Measurements from ENCODE around the gene TIAM1.

Gene TIAM1

DNA sequence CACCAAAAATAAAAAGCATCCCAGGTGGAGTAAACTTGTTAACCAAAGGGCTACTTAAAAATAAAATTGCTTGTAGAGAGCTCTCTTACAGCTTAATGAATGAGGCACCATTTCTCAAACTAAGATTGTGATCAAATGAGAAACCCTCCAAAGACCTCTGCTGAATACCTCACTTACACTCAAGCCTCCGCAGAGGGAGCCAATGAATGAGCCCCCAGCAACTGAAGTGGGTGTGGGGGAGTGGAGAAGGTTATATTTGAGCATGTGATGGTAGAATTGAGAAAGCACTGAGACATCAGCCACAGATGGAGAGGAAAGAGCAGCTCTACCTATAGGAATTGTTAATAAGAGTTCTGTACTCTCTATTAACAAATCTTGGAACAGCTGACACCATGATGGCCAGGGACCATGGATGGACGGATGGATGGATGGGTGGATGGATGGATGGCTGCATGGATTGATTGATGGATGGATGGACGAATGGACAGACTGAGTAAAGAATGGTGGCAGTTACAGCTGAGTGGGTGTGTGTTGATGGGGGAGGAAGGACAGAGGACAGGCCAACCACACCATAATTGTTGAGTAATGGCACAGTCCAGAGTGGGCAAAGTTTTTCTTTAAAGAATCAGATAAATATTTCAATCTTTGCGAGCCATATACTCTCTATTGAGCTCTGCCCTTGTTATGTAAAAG is 20.3 kb upstream of the TIAM1 start:
- H3K27ac ChIP-seq, result no peak overlapping the region
- TF ChIP-seq, protein P1, sequence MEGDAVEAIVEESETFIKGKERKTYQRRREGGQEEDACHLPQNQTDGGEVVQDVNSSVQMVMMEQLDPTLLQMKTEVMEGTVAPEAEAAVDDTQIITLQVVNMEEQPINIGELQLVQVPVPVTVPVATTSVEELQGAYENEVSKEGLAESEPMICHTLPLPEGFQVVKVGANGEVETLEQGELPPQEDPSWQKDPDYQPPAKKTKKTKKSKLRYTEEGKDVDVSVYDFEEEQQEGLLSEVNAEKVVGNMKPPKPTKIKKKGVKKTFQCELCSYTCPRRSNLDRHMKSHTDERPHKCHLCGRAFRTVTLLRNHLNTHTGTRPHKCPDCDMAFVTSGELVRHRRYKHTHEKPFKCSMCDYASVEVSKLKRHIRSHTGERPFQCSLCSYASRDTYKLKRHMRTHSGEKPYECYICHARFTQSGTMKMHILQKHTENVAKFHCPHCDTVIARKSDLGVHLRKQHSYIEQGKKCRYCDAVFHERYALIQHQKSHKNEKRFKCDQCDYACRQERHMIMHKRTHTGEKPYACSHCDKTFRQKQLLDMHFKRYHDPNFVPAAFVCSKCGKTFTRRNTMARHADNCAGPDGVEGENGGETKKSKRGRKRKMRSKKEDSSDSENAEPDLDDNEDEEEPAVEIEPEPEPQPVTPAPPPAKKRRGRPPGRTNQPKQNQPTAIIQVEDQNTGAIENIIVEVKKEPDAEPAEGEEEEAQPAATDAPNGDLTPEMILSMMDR (conservative IDR thresholded peaks at IDR 0.05), result no peak
- TF ChIP-seq ZFX (IDR thresholded peaks at IDR 0.05), result no peak

GRCh38 chr21:31363720-31364119 is 19.7 kb upstream of the TIAM1 start:
- TF ChIP-seq, protein P1 (conservative IDR thresholded peaks at IDR 0.05), result no peak
- no peak overlapping the region for H3K27ac ChIP-seq

DNA sequence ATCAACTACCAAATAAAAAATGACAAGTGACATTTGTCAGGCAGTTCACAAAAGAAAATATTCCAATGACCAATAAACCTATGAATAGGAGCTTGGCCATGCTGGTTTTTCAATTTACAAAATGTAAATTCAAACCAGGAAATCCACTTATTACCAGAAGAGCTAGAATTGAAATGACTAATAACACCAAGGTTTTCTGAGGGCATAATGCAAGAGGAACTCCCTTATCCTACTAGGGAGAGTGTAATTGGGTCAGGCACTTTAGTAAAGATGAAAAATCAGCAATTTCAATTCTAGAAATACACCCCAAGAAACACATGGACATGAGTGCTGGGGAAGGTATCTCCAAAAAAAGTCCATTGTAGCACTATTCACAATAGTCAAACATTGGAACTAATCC is 16.7 kb upstream of the TIAM1 start:
- TF ChIP-seq ZFX (IDR thresholded peaks at IDR 0.05), result no peak
- TF ChIP-seq, protein P1 (conservative IDR thresholded peaks at IDR 0.05), result no peak

DNA sequence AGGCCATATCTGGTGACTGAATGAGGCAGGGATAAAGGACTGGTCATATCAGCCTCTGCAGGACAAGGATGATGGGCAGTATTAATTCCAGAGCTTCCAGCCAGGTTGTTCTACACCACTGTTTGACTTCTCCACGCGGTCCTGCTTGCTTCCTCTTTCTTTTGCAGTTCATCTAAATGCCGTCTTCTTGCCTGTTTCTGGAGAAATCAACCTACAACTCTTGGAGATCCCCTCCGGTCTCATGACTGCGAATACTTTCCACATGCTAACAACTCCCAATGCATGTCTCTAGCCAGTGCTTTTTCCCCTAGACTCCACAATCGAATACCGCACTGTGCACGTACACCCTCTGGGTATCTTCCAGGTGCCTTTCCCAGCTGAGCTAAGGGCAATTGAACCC is 14.1 kb upstream of the TIAM1 start:
- no peak overlapping the region for H3K27ac ChIP-seq
- no peak for TF ChIP-seq ZFX (IDR thresholded peaks at IDR 0.05)
- TF ChIP-seq, protein P1 (conservative IDR thresholded peaks at IDR 0.05), result no peak

More for the DNA sequence above, 16.7 kb upstream of the TIAM1 start:
- H3K27ac ChIP-seq, result no peak overlapping the region

- no peak overlapping the region for H3K27ac ChIP-seq
- TF ChIP-seq, protein P1 (conservative IDR thresholded peaks at IDR 0.05), result no peak
- no peak for TF ChIP-seq ZFX (IDR thresholded peaks at IDR 0.05)
Observed at GRCh38 chr21:31356440-31356839, 12.4 kb upstream of the TIAM1 start.

GRCh38 chr21:31354604-31355443 is 10.8 kb upstream of the TIAM1 start:
- H3K27ac ChIP-seq, result no peak overlapping the region; the same call in 1 of the 2 replicates
- no peak for TF ChIP-seq ZFX (IDR thresholded peaks at IDR 0.05)
- TF ChIP-seq, protein P1 (conservative IDR thresholded peaks at IDR 0.05), result no peak

DNA sequence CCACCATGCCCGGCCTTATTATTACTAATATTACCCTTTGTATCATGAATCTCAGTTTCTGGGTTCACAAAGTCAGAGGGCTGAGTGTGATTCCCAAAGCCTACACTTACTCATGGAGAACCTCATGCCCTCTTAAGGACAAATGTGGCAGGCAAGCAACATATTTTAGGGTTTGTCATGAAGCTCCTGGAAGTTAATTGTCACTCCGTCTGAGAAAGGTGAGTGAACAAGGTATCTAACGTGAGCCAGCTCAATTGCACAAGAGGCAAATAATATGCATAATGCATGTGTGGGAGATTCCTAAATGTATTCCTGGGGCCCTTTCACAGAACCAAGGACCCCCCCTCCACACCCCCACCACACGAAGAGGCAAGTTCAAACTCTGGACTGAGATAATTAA is 10.1 kb upstream of the TIAM1 start:
- TF ChIP-seq, protein P1 (conservative IDR thresholded peaks at IDR 0.05), result no peak
- TF ChIP-seq ZFX (IDR thresholded peaks at IDR 0.05), result no peak
- no peak overlapping the region; the same call in 1 of the 2 replicates for H3K27ac ChIP-seq
